ENCODE results near the gene ZMYND8.

DNA sequence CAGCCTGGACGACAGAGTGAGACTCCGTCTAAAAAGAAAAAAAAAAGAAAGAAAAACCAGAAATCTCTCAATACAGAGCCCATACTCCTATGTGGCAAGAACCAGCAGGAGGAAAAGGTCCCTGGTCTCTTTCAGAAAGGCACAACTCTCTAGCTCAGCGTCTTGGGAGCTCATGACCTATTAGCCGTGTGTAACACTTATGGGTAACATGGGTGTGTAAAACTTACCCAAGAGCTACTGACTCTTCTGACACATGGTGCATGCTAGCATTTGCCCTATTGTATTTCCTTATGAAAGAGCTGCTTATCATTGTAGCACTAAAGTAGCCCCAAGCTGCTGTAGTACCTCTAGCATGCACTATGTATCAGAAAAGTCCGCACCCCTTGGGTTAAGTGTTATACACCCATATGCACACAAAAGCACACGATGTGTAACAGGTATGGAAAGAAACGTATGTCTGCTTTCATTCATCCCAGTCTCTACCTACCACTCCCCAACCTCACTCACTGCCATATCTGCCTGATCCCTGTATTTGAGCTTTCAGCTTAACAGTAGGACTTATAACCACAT lies 85.4 kb downstream of the ZMYND8 start:
- TF ChIP-seq POLR2A (IDR thresholded peaks at IDR 0.05; ENCODE audit: control extremely low read depth in 1 of 2, low read depth in 2 of 2, low read length in 2 of 2) (no peak), EZH2 (IDR thresholded peaks at IDR 0.05; ENCODE audit: low read depth, low read length, severe bottlenecking) (no peak), JUND (IDR thresholded peaks at IDR 0.05; ENCODE audit: low read length) (no peak), JUN (IDR thresholded peaks at IDR 0.05; ENCODE audit: low read depth, low read length) (no peak), SAP30 (IDR thresholded peaks at IDR 0.05; ENCODE audit: insufficient read depth, insufficient replicate concordance, low read length) (no peak), TAF1 (IDR thresholded peaks at IDR 0.05; ENCODE audit: low read depth, low read length) (no peak), MAFK (IDR thresholded peaks at IDR 0.05; ENCODE audit: low read depth, low read length) (no peak)
- TF ChIP-seq, protein P1, sequence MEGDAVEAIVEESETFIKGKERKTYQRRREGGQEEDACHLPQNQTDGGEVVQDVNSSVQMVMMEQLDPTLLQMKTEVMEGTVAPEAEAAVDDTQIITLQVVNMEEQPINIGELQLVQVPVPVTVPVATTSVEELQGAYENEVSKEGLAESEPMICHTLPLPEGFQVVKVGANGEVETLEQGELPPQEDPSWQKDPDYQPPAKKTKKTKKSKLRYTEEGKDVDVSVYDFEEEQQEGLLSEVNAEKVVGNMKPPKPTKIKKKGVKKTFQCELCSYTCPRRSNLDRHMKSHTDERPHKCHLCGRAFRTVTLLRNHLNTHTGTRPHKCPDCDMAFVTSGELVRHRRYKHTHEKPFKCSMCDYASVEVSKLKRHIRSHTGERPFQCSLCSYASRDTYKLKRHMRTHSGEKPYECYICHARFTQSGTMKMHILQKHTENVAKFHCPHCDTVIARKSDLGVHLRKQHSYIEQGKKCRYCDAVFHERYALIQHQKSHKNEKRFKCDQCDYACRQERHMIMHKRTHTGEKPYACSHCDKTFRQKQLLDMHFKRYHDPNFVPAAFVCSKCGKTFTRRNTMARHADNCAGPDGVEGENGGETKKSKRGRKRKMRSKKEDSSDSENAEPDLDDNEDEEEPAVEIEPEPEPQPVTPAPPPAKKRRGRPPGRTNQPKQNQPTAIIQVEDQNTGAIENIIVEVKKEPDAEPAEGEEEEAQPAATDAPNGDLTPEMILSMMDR (IDR thresholded peaks at IDR 0.05; ENCODE audit: control extremely low read depth in 1 of 3, insufficient read depth in 1 of 3, low read depth in 1 of 3, low read length in 3 of 3), result no peak
- TF ChIP-seq, protein P2, sequence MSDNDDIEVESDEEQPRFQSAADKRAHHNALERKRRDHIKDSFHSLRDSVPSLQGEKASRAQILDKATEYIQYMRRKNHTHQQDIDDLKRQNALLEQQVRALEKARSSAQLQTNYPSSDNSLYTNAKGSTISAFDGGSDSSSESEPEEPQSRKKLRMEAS (IDR thresholded peaks at IDR 0.05), result no peak

Data from H1 (cell line).